ENCODE data around the gene SELENOS. TPM values are rescaled to one million over a fixed set of nuclear protein-coding genes. Genes with fewer than 3 reads are reported as not detected.

The SELENOS gene
- total RNA-seq, 3 donors from 2014 or later: 78.7 to 118 (median 115) TPM

- intact Hi-C loops (cut with DNase I, micrococcal nuclease): loop anchor here in 1 of 2 donors (5.0 kb wide), 1 partner anchor 250 kb away; no protein-coding TSS in a partner anchor
- H3K4me1 ChIP-seq (ENCODE audit: low read depth): no peaks in the 10 kb centered on the region
- ATAC-seq (no peak), DNase-seq (no peak)
- no peak for TF ChIP-seq CTCF (IDR thresholded peaks at IDR 0.05)
- no peaks in the 10 kb centered on the region for H3K36me3 ChIP-seq (ENCODE audit: low read depth)
- no peak overlapping the region for H3K4me3 ChIP-seq
- no peaks in the 10 kb centered on the region for H3K9me3 ChIP-seq
Observed at GRCh38 chr15:101262551-101262950, 14.7 kb downstream of the SELENOS start.

GRCh38 chr15:101258238-101259144, 18.8 kb downstream of the SELENOS start:
- H3K9me3 ChIP-seq: no peaks in the 10 kb centered on the region
- intact Hi-C loops (cut with DNase I, micrococcal nuclease): loop anchor here (5.0 to 10.0 kb wide), 2 partner anchors 171 to 344 kb away; partner anchors contain the start of gene LRRK1 (in 1 of the 2)
- DNase-seq: peak in 1 of 3 donors; percentile 77
- no peaks in the 10 kb centered on the region for H3K36me3 ChIP-seq (ENCODE audit: low read depth)
- ATAC-seq: peak; percentile 86
- H3K4me3 ChIP-seq: no peak overlapping the region
- peak; percentile 75 for TF ChIP-seq CTCF (IDR thresholded peaks at IDR 0.05)
- no peaks in the 10 kb centered on the region for H3K4me1 ChIP-seq (ENCODE audit: low read depth)

- Histone ChIP-seq H3K4me1 (ENCODE audit: low read depth) (no peaks in the 10 kb centered on the region), H3K36me3 (ENCODE audit: low read depth) (no peaks in the 10 kb centered on the region), H3K9me3 (no peaks in the 10 kb centered on the region), H3K4me3 (no peak overlapping the region)
- peak; percentile 21 for TF ChIP-seq CTCF (IDR thresholded peaks at IDR 0.05)
- intact Hi-C loops (cut with DNase I, micrococcal nuclease): loop anchor here (5.0 to 10.0 kb wide), 2 partner anchors 169 to 342 kb away; partner anchors contain the start of gene LRRK1 (in 1 of the 2)
- no peak for ATAC-seq
- DNase-seq: no peak
Observed at GRCh38 chr15:101256757-101257156, 20.5 kb downstream of the SELENOS start.

GRCh38 chr15:101255615-101256241, 21.6 kb downstream of the SELENOS start:
- H3K4me3 ChIP-seq: no peak overlapping the region
- ATAC-seq (no peak), DNase-seq (no peak)
- H3K9me3 ChIP-seq: no peaks in the 10 kb centered on the region
- TF ChIP-seq CTCF (IDR thresholded peaks at IDR 0.05): no peak
- H3K4me1 ChIP-seq (ENCODE audit: low read depth): no peaks in the 10 kb centered on the region
- no peaks in the 10 kb centered on the region for H3K36me3 ChIP-seq (ENCODE audit: low read depth)
- intact Hi-C loops (cut with DNase I, micrococcal nuclease): loop anchor here (5.0 to 10.0 kb wide), 2 partner anchors 168 to 341 kb away; partner anchors contain the start of gene LRRK1 (in 1 of the 2)

- Histone ChIP-seq H3K9me3 (no peaks in the 10 kb centered on the region), H3K36me3 (ENCODE audit: low read depth) (no peaks in the 10 kb centered on the region), H3K4me3 (no peak overlapping the region), H3K4me1 (ENCODE audit: low read depth) (peaks cover 6% of the 10 kb centered on the region)
- intact Hi-C loops (cut with DNase I, micrococcal nuclease): loop anchor here (5.0 to 10.0 kb wide), 2 partner anchors 168 to 340 kb away; partner anchors contain the start of gene LRRK1 (in 1 of the 2)
- ATAC-seq (no peak), DNase-seq (no peak)
- TF ChIP-seq CTCF (IDR thresholded peaks at IDR 0.05): no peak
Observed at GRCh38 chr15:101255051-101255395, 22.3 kb downstream of the SELENOS start.

All from mucosa of descending colon (tissue), 3 donors.